GM18951 (cell line): ENCODE data around the gene ZFP30.
A peak's percentile ranks its signal among the peaks of the same experiment; 100 is the strongest.
"Not testable (repeated sequence)": the region's sequence is repeated elsewhere in the genome, so short reads cannot be mapped to it uniquely, and the experiment has no call there.

ENCODE experiments used
- POLR2A ChIP-seq: IDR thresholded peaks from 4 replicates; pipeline ENCODE4 v1.6.1; 2011; ENCODE audit warnings: mild to moderate bottlenecking; ENCODE audit not compliant: insufficient read length, insufficient read depth; ENCODE audit errors: extremely low read depth
- in situ Hi-C: fragments of 300-500 bp; cut with MboI; formaldehyde crosslinking; loops from one replicate; pipeline ENCODE4 v1.12.0; 2022; ENCODE audit warnings: low sequenced_read_pairs, mixed read lengths, inconsistent platforms; ENCODE audit not compliant: unreplicated experiment

Gene ZFP30

DNA sequence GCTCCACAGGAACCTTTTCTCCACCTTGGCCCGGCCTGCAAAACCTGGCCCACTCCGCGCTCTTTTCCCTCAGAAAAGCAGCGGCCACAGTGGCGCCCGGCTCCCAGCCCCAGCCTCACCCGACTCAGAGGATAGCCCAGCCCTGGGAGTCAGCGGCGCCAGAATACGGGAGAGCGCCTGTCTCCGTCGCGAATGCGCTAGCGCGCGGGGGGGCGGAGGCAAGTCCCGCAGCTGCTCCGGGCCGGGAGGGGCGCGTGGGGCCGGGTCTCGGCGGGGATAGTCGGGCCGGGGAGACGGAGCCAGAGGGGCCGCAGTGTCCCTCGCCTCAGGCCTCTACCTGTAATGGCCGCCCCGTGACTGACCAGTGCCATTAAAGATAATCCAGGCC is at the start of gene ZFP30:
Gene ZFP30, minus strand, starts transcription at position 165 of the 388 bp plus-strand sequence. CDS start 7,643 bp downstream, outside the sequence.
- in situ Hi-C loops: no loop called here
- TF ChIP-seq POLR2A: no peak

DNA sequence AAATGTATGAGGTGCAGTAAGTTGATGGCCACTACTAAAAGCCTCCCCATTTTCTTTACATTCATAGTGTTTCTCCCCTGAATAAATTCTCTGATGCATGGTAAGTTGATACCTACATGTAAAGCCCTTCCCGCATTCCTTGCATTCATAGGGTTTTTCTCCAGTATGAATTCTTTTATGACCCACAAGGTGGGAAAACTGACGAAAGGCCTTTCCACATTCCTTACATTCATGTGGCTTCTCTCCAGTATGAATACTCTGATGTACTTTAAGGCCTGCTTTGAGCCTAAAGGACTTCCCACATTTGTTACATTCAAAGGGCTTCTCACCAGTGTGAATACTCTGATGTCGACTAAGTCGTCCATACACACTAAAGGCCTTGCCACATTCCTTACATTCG is 43.8 kb upstream of the ZFP30 start:
- in situ Hi-C loops: no loop called here
- no peak for TF ChIP-seq POLR2A

DNA sequence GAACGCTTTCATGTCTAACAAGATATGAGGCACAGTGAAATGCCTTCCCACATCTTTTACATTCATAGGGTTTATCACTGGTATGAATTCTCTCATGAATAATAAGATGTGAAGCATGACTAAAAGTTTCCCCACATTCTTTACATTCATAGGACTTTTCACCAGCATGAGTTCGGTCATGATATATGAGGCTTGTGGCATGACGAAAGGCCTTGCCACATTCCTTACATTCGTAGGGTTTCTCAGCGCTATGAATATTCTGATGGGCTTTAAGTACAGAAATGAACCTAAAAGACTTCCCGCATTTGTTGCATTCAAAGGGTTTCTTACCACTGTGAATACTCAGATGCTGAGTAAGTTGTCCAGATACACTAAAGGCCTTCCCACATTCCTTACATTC is 43.0 kb upstream of the ZFP30 start:
- in situ Hi-C loops: no loop called here
- TF ChIP-seq POLR2A: no peak

DNA sequence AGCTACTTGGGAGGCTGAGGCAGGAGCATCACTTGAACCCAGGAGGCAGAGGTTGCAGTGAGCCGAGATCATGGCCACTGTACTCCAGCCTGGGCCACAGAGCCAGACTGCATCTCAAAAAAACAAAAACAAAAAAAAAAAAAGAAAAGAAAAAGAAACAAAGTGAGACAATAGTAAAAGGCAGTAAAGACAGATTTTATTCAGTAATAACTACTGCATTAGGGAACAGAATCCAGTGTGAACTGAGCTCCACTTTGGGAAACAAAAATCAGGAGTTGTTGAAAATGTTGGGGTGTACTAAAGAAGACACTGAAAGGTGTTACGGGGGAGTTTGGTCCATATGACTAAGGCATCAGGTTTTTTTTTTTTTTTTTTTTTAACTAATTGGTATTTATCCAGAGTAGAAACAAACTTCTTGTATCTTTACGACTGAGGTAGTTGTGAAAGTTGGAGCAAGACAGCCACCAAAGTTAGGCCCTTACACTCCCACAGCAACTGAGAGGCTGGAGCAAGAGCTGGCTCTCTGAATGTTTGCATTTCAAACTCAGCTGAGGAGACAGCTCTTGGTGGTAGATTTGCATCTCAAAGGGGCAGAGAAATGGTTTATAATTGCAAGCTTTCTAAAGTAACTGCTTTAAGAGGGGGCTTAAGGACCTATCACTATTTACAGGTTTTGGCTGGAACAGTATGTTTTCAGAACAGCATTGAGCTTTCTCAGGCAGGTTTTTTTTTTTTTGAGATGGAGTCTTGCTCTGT is 40.1 kb upstream of the ZFP30 start:
- TF ChIP-seq POLR2A: no peak

DNA sequence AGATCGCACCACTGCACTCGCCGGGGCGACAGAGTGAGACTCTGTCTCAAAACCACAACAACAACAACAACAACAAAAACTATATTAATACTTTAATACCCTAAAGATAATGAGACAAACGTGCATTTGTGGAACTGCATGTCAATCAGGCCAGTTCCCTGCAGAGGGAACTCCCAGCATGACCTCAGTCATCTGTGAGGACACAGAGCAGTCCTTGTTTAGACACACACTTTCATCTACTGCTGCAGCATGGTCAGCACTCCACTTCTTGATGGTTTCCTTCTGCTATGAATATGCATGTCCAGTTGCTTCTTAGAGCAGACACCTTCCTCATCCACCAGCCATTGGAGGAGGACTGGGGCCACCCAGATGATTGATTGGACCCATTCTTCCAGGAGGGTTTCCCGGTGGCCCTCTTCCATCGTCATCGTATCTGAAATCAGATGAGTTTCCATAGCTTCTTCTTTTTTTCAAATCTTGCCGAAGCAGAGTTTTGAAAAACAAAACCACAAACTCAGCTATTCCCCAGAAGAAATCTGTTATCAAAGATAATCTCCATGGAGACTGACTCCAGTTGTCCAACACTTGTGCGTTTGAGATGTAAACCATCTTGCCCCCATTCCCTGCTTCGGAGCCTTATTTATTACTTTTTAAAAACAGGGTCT is 37.8 kb upstream of the ZFP30 start:
- in situ Hi-C loops: no loop called here
- TF ChIP-seq POLR2A: no peak

More for the DNA sequence above, 40.1 kb upstream of the ZFP30 start:
- in situ Hi-C loops: no loop called here

DNA sequence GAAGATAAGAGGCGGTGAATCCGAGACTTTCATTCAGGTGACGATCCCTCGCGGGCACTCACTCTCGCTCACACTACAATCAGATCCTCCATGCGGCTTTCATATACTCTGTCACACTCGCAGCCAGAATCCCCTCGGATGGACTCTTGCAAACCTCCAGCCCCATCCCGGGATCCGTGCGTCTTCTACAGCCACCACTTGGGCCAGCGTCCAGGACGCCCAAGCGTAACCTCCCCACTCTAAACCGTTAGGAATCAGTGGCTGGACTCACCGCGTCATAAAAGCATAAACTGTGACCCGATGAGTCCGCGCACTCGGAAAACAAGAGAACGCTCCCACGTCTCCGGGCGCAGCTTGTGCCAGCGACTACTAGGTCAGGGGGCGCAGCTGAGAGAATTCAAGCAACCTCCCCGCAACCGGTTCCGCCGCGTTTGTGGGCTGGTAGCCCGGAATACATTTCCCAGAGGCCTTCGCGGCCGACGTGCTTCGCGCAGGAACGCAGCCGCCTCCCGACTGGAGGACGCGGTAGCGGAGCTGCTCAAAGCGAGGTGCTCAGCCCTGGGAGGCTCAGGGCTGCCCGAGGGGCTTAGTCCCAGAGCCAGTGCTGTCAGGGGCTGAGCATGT is 36.7 kb upstream of the ZFP30 start:
- in situ Hi-C loops: no loop called here
- TF ChIP-seq POLR2A: peak; percentile 53

DNA sequence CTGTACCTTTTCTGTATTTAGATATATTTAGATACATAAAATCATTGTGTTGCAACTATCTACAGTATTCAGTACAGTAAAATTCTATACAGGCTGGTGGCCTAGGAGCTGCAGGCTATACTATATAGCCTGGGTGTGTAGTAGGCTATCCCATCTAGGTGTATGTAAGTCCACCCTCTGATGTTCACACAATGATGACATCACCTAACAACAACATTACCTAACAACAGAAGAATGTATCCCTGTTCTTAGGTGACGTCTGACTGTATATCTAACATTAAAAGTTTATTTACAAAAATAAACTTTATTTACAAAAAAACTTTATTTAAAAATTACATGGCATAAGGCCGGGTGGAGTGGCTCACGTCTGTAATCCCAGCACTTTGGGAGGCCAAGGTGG is 28.3 kb upstream of the ZFP30 start:
- in situ Hi-C loops: no loop called here
- TF ChIP-seq POLR2A: no peak

DNA sequence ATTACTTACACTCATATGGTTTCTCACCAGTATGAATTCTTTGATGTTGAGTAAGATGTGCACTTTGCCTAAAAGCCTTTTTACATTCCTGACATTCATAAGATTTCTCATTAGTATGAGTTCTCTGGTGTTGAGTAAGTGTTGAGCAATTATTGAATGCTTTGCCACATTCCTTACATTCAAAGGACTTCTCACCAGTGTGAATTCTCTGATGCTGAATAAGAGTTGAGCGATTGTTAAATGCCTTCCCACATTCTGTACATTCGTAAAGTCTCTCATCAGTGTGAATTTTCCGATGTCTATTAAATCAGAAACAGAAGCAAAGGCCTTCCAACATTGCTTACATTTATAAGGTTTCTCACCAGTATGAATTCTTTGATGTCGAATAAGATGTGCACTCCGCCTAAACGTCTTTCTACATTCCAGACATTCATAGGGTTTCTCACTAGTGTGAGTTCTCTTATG is 14.2 kb upstream of the ZFP30 start:
- TF ChIP-seq POLR2A: no peak
- in situ Hi-C loops: no loop called here

DNA sequence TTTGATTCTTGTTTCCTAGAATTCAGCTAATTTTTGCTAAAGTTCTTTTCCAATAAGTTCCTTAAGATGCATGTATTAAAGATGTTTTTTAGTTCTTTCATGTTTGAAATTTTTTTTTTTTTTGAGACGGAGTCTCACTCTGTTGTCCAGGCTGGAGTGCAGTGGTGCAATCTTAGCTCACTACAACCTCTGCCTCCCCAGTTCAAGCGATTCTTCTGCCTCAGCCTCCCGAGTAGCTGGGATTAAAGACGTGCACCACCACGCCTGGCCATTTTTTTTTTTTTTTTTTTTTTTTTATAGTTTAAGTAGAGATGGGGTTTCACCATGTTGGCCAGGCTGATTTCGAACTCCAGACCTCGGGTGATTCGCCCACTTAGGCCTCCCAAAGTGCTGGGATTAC is 1.9 kb upstream of the ZFP30 start:
- in situ Hi-C loops: not testable (repeated sequence)

DNA sequence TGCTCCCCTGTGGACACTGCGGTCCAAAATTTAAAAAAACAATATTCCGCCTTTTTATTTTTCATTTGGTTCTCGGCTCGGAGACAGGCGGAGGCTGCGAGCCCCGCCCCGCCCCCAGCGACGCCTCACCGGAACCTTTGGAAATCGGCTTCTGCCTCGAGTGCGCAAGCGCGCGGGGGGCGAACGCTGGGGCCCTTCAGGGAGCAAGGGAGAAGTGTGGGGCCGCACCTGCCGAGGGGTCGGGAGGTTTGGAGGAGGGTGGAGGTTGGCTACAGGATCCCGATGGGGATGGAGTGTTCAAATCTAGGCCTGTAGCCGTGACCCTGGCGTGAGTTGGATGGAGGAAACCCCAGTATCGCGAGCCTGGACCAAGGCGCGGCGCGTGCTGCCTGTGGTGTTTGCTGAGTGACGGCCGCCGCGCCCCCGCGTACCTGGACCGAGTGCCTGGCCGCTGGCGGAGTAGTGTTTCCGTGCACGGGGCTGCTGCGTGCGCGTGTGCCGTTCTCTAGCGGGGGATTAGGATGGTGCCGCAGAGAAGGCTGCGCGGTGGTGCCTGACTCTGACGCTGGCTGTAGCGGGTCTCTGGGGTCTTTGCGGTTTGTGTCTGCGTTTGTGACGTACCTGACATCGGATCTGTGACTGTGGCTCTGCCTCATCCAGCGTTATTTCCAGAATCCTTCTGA is 565 bp upstream of the ZFP30 start:
- TF ChIP-seq POLR2A: peak; percentile 64
- in situ Hi-C loops: no loop called here

DNA sequence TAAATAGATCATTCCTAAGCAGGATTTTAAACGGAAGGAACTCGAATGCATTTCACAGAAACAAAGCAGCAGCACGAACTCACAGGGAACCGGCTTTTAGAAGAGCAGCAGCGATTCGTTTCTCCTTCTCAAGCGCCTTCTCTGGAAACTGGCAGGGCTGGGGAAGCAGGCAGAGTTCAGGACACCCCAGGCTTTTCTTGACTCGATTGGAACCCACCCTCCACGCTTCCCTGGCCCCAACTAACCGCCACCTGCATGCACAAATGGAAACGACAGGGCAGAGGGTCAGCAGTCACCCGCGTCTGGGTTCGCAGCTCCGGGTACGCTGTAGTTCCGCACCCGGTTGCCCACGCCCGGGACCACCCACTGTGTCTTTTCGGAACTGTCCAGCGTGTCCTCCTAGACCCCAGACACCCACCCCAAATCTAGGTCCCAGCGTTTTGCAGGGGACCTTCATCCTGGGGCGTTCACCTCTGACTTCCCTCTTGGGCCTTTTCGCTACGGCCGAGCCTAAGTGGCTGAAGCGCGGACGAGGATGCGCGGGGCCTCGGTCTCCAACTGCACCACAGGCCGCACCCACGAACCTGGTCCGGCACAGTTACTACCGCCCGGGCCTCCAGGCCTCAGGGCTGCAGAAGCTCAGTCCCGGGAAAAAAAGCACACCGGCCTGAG is 500 bp downstream of the ZFP30 start:
- no peak for TF ChIP-seq POLR2A
- in situ Hi-C loops: no loop called here

DNA sequence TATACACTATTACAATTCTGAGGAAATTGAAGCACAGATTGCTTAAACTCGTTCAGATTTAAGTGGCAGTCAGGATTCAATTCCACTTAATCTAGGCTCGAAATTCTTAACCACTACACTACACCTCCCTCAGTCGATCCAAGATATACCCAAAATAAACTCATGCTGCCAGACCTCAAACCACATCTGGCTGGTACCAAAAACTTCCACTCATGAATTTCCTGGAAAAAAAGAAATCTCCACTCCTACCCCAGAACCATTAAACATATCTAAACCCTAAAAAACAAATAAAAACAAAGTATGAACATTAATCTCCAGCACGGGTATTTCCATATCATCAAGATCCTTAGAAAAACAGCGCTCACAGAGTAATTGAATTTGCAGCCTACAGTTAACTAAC is 1.1 kb downstream of the ZFP30 start:
- in situ Hi-C loops: no loop called here
- TF ChIP-seq POLR2A: no peak
